Smooth muscle cell (in vitro differentiated cells): ENCODE measurements around the gene FNDC3A. TPM values are rescaled to one million over a fixed set of nuclear protein-coding genes. Genes with fewer than 3 reads are reported as not detected.

Source experiments
- DNase-seq: peaks from one replicate; lab custom pipeline; 2025; ENCODE audit not compliant: unreplicated experiment; lab: John Stamatoyannopoulos, UW
- H2AFZ ChIP-seq: fragments of 200-600 bp; sonication (generic); 2 replicates; pipeline ENCODE4 v1.6.0; 2016; ENCODE audit warnings: antibody characterized with exemption, low read depth, mild to moderate bottlenecking
- H3F3A ChIP-seq: fragments of 200-600 bp; sonication (generic); 2 replicates; pipeline ENCODE4 v1.6.0; 2017; ENCODE audit warnings: antibody characterized with exemption, low read depth
- H3K27ac ChIP-seq: fragments of 200-600 bp; sonication (generic); 2 replicates; pipeline ENCODE4 v1.5.1; 2016; ENCODE audit warnings: low read depth, mild to moderate bottlenecking
- H3K27me3 ChIP-seq: fragments of 200-600 bp; sonication (generic); 2 replicates; pipeline ENCODE4 v1.6.1; 2016; ENCODE audit warnings: low read depth, mild to moderate bottlenecking
- H3K36me3 ChIP-seq: fragments of 200-600 bp; sonication (generic); 2 replicates; pipeline ENCODE4 v1.5.1; 2016; ENCODE audit warnings: low read depth
- H3K4me1 ChIP-seq: fragments of 200-600 bp; sonication (generic); 2 replicates; pipeline ENCODE4 v1.5.1; 2016; ENCODE audit warnings: low read depth
- H3K4me2 ChIP-seq: fragments of 200-600 bp; sonication (generic); 2 replicates; pipeline ENCODE4 v1.6.0; 2016; ENCODE audit warnings: mild to moderate bottlenecking
- H3K4me3 ChIP-seq: fragments of 200-600 bp; sonication (generic); 2 replicates; pipeline ENCODE4 v1.5.1; 2016; ENCODE audit warnings: mild to moderate bottlenecking
- H3K79me2 ChIP-seq: fragments of 200-600 bp; sonication (generic); 2 replicates; pipeline ENCODE4 v1.6.0; 2016; ENCODE audit warnings: low read depth, mild to moderate bottlenecking
- H3K9ac ChIP-seq: fragments of 200-600 bp; sonication (generic); 2 replicates; pipeline ENCODE4 v1.6.0; 2016; ENCODE audit warnings: low read depth
- H3K9me3 ChIP-seq: fragments of 200-600 bp; sonication (generic); replicated peaks from 2 replicates; pipeline ENCODE4 v1.5.1; 2016; ENCODE audit warnings: low read depth
- H4K20me1 ChIP-seq: fragments of 200-600 bp; sonication (generic); 2 replicates; pipeline ENCODE4 v1.6.0; 2016; ENCODE audit warnings: low read depth
- CTCF ChIP-seq: fragments of 200-600 bp; sonication (generic); IDR thresholded peaks from 2 replicates; pipeline ENCODE4 v1.5.1; 2017; ENCODE audit warnings: borderline replicate concordance, mild to moderate bottlenecking, antibody characterized with exemption; ENCODE audit not compliant: insufficient read depth, poor library complexity, severe bottlenecking
- WGBS: methylation state at CpG from one replicate; pipeline ENCODE4 v1.1.7; 2016; ENCODE audit warnings: low lambda C conversion rate; 5-methylcytosine and 5-hydroxymethylcytosine counted together
- polyA plus RNA-seq: library from polyadenylated mRNA; unstranded; fragments of >200 nt; fragmentation: Nextera tagmentation; extraction: Ambion mirVana; gene quantifications from 2 replicates; pipeline ENCODE4 v1.2.1, GENCODE V29; 2016
- total RNA-seq: library from RNA; depleted of rRNA; stranded (reverse); fragments of >200 nt; gene quantifications from 2 replicates; pipeline ENCODE4 v1.2.3, GENCODE V29; 2014

The FNDC3A gene
- total and polyA plus RNA-seq, 2 experiments from 2014 or later = 22.0 to 104 TPM

- WGBS = 0% methylated on average over 1 of the region's 1 CpG
Observed at GRCh38 chr13:49026851-49027250, 51.1 kb downstream of the FNDC3A start.

GRCh38 chr13:49029570-49029969, 53.9 kb downstream of the FNDC3A start:
- 100% methylated on average over 2 of the region's 2 CpGs for WGBS
- Histone ChIP-seq H3K9me3 (peaks cover under 1% of the 10 kb centered on the region), H3K4me1 (no peaks in the 10 kb centered on the region), H3F3A (no peaks in the 10 kb centered on the region), H4K20me1 (peaks cover 3% of the 10 kb centered on the region), H3K36me3 (peaks cover 15% of the 10 kb centered on the region), H3K4me3 (no peak overlapping the region), H3K79me2 (peaks cover 21% of the 10 kb centered on the region), H2AFZ (no peak overlapping the region), H3K27ac (no peak overlapping the region), H3K9ac (no peak overlapping the region), H3K27me3 (no peaks in the 10 kb centered on the region), H3K4me2 (no peak overlapping the region)
- DNase-seq = no peak
- no peak for TF ChIP-seq CTCF

More at GRCh38 chr13:49026851-49027250, 51.1 kb downstream of the FNDC3A start:
- Histone ChIP-seq H3F3A (no peaks in the 10 kb centered on the region), H3K36me3 (peaks cover 21% of the 10 kb centered on the region), H3K4me2 (no peak overlapping the region), H3K4me1 (no peaks in the 10 kb centered on the region), H3K9ac (no peak overlapping the region), H3K9me3 (peaks cover 7% of the 10 kb centered on the region), H3K27me3 (no peaks in the 10 kb centered on the region), H2AFZ (no peak overlapping the region), H4K20me1 (no peaks in the 10 kb centered on the region), H3K79me2 (peaks cover 18% of the 10 kb centered on the region), H3K27ac (no peak overlapping the region), H3K4me3 (no peak overlapping the region)
- TF ChIP-seq CTCF = no peak
- no peak for DNase-seq

GRCh38 chr13:49030213-49030612, 54.5 kb downstream of the FNDC3A start:
- DNase-seq = no peak
- no peaks in the 10 kb centered on the region for H3F3A ChIP-seq
- H3K9me3 ChIP-seq = no peaks in the 10 kb centered on the region
- no peaks in the 10 kb centered on the region for H3K4me1 ChIP-seq
- H3K36me3 ChIP-seq = peaks cover 12% of the 10 kb centered on the region
- no peak overlapping the region for H3K4me2 ChIP-seq
- H3K4me3 ChIP-seq = no peak overlapping the region
- H4K20me1 ChIP-seq = peaks cover 3% of the 10 kb centered on the region
- H3K9ac ChIP-seq = no peak overlapping the region
- H2AFZ ChIP-seq = no peak overlapping the region
- WGBS = 58% methylated on average over 2 of the region's 2 CpGs
- H3K27ac ChIP-seq = no peak overlapping the region
- no peaks in the 10 kb centered on the region for H3K27me3 ChIP-seq
- peaks cover 15% of the 10 kb centered on the region for H3K79me2 ChIP-seq
- TF ChIP-seq CTCF = no peak

- Histone ChIP-seq H3K4me1 (no peaks in the 10 kb centered on the region), H2AFZ (no peak overlapping the region), H4K20me1 (no peaks in the 10 kb centered on the region), H3K4me3 (no peak overlapping the region), H3K9ac (no peak overlapping the region), H3K79me2 (peaks cover 7% of the 10 kb centered on the region), H3K36me3 (no peaks in the 10 kb centered on the region), H3K27me3 (no peaks in the 10 kb centered on the region), H3K9me3 (no peaks in the 10 kb centered on the region), H3F3A (no peaks in the 10 kb centered on the region), H3K27ac (no peak overlapping the region), H3K4me2 (no peak overlapping the region)
- no peak for DNase-seq
- 99% methylated on average over 3 of the region's 3 CpGs for WGBS
- TF ChIP-seq CTCF = no peak
Observed at GRCh38 chr13:49040872-49041271, 65.2 kb downstream of the FNDC3A start.
